GM19467 (cell line): ENCODE results near the gene HECTD4.

Source experiments
- ATAC-seq: cut with Tn5 transposase; IDR thresholded peaks from one replicate; pipeline ENCODE4 v1.9.1; 2021; ENCODE audit warnings: mild to moderate bottlenecking, moderate library complexity; ENCODE audit not compliant: unreplicated experiment

The HECTD4 gene

DNA sequence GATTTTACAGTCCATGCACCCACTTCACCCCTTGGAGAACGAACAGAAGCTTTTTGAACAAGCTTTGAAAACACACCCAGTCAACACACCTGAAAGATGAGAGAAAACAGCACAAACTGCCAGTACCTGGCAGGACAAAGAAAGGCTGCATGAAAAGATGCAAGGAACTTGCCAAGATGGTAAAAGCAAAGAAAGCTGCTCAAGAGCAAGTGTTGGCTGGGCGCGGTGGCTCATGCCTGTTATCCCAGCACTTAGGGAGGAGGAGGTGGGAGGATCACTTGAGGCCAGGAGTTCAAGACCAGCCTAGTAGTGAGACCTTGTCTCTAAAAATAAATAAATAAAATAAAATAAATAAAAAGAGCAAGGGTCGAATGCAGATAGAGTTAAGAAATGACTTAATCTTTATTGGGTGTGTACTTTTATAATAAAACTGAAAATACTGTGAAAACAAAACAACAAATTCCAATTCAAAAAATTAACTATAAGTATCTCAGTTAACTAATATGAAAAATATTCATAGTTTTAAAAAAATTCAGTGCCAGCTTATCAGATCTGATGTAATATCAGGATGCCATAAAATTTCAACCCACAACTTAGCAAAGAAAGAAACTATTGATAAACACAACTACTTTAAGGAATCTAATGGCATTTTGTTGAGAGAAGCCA lies 59.2 kb downstream of the HECTD4 start:
- ATAC-seq, result no peak

DNA sequence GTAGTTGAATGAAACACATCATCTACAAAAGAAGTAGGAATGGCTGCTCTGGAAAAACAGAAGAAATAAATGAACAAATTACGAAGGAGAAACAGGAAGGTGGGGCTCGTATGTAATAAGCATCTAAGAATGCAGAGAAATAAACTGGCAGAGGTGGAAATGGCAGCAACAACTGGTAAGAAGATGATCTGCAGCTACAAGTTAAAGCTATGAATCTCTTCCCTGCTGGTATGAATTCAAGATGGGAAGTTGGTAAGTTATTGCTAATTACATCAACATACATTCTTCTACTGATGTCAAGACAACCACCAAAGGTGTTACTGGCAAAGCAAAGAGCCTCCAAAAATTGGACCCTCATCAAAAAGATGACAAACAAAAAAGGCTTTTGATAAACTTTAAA lies 59.8 kb downstream of the HECTD4 start:
- no peak for ATAC-seq

DNA sequence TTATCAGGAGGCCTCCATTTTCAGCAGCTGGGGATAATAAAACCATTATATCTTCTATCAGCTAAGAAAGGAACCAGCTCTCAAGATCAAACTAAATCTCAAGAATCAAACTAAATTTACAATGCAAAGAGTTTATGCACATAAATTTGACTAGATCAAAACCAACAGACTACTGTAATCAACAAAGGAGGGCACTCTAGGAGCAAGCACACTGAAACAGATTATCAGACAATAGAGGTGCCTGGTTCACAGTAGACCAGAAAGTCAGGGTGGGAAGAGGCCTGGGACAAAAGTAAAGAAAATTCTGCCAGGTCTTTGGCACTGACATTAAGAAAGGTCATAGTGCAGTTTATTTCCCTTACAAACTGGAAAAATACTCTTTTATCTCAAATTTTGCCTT lies 61.0 kb downstream of the HECTD4 start:
- ATAC-seq, result no peak

- no peak for ATAC-seq
Measured at GRCh38 chr12:112319395-112319794, 62.8 kb downstream of the HECTD4 start.

- ATAC-seq, result no peak
Measured at GRCh38 chr12:112317481-112317880, 64.8 kb downstream of the HECTD4 start.

- no peak for ATAC-seq
Measured at GRCh38 chr12:112314981-112315380, 67.2 kb downstream of the HECTD4 start.

DNA sequence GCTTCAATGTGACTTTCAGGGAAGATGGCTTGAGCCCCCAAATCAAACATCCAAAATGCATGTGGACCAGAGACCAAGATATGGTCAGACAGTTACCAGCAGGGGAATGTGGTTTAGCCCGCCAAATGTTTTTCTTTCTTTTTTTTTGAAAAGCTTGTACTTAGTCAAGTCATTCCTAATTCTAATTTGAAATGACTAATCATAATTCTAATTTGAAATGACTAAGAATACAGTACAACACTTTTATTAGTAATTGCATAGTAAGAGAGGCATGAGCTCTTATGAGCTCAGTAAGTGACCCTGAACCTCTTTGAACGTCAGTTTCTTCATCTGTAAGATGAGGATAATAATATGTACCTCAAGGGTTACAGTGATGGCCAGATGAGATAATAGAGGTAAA lies 72.4 kb downstream of the HECTD4 start:
- ATAC-seq, result no peak

- ATAC-seq, result no peak
Measured at GRCh38 chr12:112308652-112309051, 73.6 kb downstream of the HECTD4 start.

DNA sequence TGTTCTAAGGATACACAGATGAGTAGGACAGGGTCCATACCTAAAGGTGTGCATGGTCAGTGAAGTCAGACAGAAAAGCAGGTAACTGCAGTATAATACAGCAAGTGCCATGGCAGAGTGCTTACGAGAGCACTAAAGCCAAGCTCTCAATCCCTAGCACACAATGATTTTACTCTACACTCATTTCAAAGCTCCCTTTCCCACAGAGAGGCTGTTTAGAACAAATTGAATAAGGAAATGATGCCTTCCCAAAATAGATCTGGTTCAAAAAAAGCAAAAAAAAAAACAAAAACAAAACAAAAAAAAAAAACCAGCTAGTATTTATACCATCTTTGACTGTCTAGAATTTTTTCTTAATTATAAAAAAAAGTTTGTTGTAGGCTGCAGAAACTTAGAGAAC lies 74.1 kb downstream of the HECTD4 start:
- no peak for ATAC-seq

DNA sequence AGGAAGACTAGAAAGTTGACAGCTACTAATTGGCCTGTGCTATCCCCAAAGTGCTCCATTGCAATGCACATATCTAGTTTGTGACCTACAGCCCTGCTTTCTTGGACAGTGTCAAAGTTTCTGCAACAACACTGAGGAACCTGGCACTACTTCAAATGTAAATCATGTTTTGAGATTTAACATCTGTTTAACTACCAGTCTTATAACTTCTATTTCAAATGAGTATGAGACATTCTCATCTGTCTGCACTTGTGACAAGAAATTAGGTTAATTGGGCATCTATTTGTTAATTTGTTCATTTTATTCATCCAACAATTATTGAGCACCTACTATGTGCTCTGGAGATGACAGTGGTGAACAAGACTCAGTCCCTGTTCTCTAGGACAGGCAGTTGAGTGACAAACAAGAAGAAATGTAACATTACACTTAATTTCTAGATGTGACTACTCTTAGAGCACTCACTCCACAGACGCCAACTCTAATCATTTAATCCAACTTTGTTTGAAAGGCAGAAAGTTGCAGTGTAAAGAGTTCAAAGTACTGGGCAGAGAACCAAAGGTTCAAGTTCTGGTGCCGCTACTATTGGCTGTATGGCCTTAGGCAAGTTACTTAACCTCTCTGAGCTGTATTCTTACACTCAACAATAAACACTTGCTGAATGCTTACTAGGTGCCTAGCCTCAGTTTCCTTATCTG lies 74.8 kb downstream of the HECTD4 start:
- ATAC-seq, result no peak

GRCh38 chr12:112305951-112306350 lies 76.3 kb downstream of the HECTD4 start:
- no peak for ATAC-seq

DNA sequence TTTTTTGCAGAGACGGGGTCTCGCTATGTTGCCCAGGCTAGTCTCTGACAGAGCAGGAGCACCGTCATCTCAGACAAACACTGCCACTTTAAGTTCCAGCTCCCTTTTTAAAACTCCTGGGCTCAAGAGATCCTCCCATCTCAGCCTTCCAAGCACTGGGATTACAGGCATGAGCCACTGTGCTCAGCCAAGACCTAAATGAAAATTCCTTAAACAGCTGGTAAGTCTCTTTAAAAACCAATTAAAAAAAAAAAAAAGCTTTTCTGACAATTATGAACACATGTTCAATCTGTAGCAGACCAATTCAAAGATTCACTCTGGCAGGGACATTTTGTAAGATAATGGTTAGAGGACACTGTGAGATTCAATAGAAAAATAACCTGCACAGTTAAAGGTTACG lies 77.8 kb downstream of the HECTD4 start:
- no peak for ATAC-seq

DNA sequence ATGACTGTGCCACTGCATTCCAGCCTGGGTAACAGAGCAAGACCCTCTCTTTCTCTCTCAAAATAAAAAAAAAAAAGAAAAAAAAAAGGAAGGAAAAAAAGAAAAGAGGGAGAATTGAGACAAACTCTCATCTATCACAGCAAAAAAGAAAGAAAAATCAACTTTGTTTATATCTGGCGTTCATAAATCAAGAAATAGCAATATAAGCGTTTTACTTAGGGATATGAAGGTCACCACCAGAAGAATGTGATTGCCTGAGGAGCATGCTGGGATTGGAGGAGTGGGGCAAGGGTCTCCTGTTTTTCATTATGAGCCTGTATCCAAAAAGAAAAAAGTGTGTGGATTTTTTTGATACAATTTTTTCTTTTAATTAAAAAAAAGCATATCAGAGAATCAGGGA lies 78.4 kb downstream of the HECTD4 start:
- no peak for ATAC-seq

- ATAC-seq, result peak; percentile 97
Measured at GRCh38 chr12:112303004-112303403, 79.2 kb downstream of the HECTD4 start.

GRCh38 chr12:112299704-112300103 lies 82.5 kb downstream of the HECTD4 start:
- no peak for ATAC-seq

DNA sequence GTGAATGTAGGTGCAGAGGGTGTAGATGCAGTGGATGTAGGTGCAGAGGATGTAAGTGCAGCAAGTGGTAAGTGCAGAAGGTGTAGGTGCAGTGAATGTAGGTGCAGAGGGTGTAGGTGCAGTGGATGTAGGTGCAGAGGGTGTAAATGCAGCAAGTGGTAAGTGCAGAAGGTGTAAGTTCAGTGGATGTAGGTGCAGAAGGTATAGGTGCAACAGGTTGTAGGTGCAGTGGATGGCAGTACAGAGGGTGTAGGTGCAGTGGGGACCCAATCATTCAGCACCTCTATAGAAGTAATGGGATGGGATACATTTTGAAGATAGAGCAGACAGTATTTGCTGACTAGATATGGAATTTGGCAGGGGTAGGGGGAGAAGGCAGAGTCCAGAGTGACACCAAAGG lies 85.0 kb downstream of the HECTD4 start:
- ATAC-seq, result no peak

DNA sequence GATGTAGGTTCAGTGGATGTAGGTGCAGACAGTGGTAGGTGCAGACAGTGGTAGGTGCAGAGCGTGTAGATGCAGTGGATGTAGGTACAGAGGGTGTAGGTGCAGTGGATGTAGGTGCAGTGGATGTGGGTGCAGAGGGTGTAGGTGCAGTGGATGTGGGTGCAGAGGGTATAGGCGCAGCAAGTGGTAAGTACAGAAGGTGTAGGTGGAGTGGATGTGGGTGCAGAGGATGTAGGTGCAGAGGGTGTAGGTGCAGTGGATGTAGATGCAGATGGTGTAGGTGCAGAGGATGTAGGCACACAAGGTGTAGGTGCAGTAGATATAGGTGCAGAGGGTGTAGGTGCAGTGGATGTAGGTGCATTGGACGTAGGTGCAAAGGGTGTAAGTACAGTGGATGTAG lies 86.0 kb downstream of the HECTD4 start:
- no peak for ATAC-seq

DNA sequence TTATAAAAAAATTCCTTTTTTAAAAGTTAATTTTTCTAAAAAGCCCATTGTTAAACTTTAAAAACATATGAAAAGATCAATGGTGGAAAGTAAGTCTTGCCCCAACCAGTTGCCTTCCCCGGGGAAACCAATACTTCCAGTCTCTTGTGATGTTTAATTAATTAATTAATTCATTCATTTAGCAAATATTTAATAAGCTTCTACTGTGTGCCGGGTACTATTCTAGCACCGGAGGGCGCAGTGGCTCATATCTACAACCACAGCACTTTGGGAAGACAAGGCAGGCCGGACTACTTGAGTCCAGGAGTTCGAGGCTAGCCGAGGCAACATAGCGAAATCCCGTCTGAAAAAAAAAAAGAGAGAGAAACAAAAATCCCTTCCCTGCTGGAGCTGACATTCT lies 87.4 kb downstream of the HECTD4 start:
- ATAC-seq, result no peak

DNA sequence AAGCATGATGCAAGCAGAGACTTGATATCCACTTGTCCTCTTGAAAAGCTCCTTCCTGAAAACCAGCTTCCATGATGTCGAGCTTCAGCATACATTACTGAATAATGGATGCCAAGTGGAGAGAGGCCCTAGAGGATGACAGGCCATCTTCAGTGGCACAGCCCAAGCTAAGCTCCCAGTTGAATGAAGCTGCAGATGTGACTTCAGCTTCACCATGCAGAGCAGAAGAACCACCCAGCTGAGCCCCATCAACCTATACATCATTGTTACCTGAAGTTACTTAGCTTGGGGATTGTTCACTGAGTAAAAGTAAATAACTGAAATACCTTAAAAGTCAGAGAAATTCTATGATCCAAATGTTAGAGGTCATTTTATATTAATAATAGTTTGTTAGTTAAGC lies 93.6 kb downstream of the HECTD4 start:
- no peak for ATAC-seq

DNA sequence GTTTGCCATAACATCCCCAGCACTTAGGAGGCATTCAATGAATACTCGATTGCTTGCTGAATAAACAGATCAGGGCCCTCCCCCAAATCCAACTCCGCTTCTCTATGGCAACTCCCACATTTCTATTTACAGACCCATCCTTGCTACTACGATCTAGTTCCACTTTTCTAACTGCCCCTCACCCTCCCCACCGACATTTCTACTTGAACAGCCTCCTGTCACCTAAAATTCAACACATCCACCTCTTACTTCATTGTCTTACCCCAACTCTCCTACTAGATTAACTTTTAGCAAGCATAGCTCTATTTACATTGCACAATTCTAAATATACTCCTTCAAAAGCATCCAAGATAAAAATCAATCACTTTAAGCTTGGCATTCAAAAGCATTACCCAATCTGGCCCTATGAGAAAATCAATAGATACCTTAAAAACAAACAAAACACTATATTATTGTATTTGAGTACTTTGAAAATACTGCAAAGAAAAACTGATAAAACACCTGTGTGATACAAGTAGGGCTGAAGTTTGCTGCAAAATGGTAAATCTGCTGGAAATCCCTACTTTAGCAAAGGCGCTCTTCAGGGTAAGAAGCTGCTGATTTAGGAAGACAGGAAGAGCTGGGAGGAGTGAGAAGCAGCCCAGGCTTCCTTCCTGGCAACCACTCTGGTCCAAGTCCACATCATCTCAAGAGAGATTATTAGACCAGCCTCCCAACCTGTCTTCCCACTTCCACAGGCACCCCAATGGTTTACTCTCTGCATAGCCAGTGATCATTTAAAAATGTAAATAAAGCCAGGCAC lies 96.4 kb downstream of the HECTD4 start:
- ATAC-seq, result no peak

DNA sequence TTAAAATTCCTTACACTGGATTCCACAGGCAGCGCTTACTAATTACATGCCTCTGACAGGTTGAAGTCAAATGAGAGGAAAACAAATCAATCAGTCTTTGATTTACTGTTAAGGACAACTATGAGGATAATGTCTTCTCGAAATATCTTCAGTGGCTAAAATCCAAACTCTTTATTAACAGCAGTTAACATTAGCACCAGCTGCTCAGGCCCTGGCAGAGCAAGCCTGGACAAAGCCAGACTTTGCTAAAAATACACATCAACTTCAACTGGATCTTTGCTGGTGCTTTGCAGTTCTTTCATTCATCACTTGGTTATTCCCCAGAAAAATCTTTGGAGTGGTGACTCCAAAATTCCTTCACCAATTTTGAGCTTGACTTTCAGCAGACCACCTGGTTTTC lies 98.7 kb downstream of the HECTD4 start:
- no peak for ATAC-seq

- ATAC-seq, result no peak
Measured at GRCh38 chr12:112282920-112283319, 99.3 kb downstream of the HECTD4 start.
